WTC11 (cell line): ENCODE results near the gene CRAMP1. TPM values are rescaled to one million over a fixed set of nuclear protein-coding genes. Genes with fewer than 3 reads are reported as not detected.

Experiments
- ATAC-seq: fragments of 200-7000 bp; cut with Tn5 transposase; 2 replicates; pipeline ENCODE4 v1.10.0; 2021; ENCODE audit warnings: mild to moderate bottlenecking, moderate library complexity
- CTCF ChIA-PET: fragments of 300-600 bp; sonication (Branson Sonifier 250); formaldehyde crosslinking; loops from one replicate; lab custom pipeline; 2021; ENCODE audit warnings: antibody characterized with exemption; lab: Charles Lee
- POLR2A ChIA-PET: fragments of 350-600 bp; sonication (Branson Sonifier 250); formaldehyde crosslinking; loops from one replicate; lab custom pipeline; 2021; ENCODE audit warnings: antibody characterized with exemption; lab: Charles Lee
- DNase-seq: peaks from one replicate; pipeline ENCODE4 v3.0.0; 2021; ENCODE audit warnings: low spot score
- H3K27ac Mint-ChIP-seq: 2 replicates; pipeline ENCODE4 v1.8.0; 2021; ENCODE audit warnings: mixed read lengths
- H3K27me3 Mint-ChIP-seq: 2 replicates; pipeline ENCODE4 v1.8.0; 2021; ENCODE audit warnings: low read depth, mild to moderate bottlenecking, moderate library complexity, mixed read lengths
- H3K36me3 Mint-ChIP-seq: 2 replicates; pipeline ENCODE4 v1.8.0; 2021; ENCODE audit warnings: mixed read lengths
- H3K4me1 Mint-ChIP-seq: 2 replicates; pipeline ENCODE4 v1.8.0; 2022; ENCODE audit warnings: mixed read lengths
- H3K4me3 Mint-ChIP-seq: 2 replicates; pipeline ENCODE4 v1.8.0; 2021; ENCODE audit warnings: mild to moderate bottlenecking, moderate library complexity, mixed read lengths
- H3K9me3 Mint-ChIP-seq: 2 replicates; pipeline ENCODE4 v1.8.0; 2021; ENCODE audit warnings: mixed read lengths
- AFF4 ChIP-seq: sonication (generic); formaldehyde crosslinking; IDR thresholded peaks from 2 replicates; pipeline ENCODE4 v1.8.1; 2023; ENCODE audit warnings: mild to moderate bottlenecking, missing genetic modification reagents, borderline replicate concordance
- ATF1 ChIP-seq: sonication (generic); formaldehyde crosslinking; IDR thresholded peaks from 2 replicates; pipeline ENCODE4 v1.8.1; 2023; ENCODE audit warnings: mild to moderate bottlenecking, moderate library complexity, missing genetic modification reagents
- CREM ChIP-seq: sonication (generic); formaldehyde crosslinking; IDR thresholded peaks from 2 replicates; pipeline ENCODE4 v1.8.1; 2022; ENCODE audit warnings: mild to moderate bottlenecking, missing genetic modification reagents, moderate library complexity
- CTCF ChIP-seq: fragments of 200-600 bp; IDR thresholded peaks from 2 replicates; pipeline ENCODE4 v1.8.0; 2022; ENCODE audit warnings: antibody characterized with exemption
- E2F5 ChIP-seq: sonication (generic); formaldehyde crosslinking; IDR thresholded peaks from 2 replicates; pipeline ENCODE4 v1.8.1; 2022; ENCODE audit warnings: mild to moderate bottlenecking, moderate library complexity, missing genetic modification reagents
- FOXJ3 ChIP-seq: sonication (generic); formaldehyde crosslinking; IDR thresholded peaks from 2 replicates; pipeline ENCODE4 v1.9.0; 2021; ENCODE audit warnings: missing genetic modification reagents, mild to moderate bottlenecking, borderline replicate concordance
- FOXK1 ChIP-seq: sonication (generic); formaldehyde crosslinking; IDR thresholded peaks from 2 replicates; pipeline ENCODE4 v1.8.0; 2022; ENCODE audit warnings: mild to moderate bottlenecking, moderate library complexity, missing genetic modification reagents
- FOXP1 ChIP-seq: sonication (generic); formaldehyde crosslinking; IDR thresholded peaks from 2 replicates; pipeline ENCODE4 v1.8.0; 2022; ENCODE audit warnings: missing genetic modification reagents, mild to moderate bottlenecking, moderate library complexity, borderline replicate concordance
- FOXP4 ChIP-seq: sonication (generic); formaldehyde crosslinking; IDR thresholded peaks from 2 replicates; pipeline ENCODE4 v1.8.0; 2022; ENCODE audit warnings: mild to moderate bottlenecking, missing genetic modification reagents
- IRF1 ChIP-seq: sonication (generic); formaldehyde crosslinking; IDR thresholded peaks from 2 replicates; pipeline ENCODE4 v1.8.0; 2023; ENCODE audit warnings: missing genetic modification reagents
- JUN ChIP-seq: sonication (generic); formaldehyde crosslinking; IDR thresholded peaks from 2 replicates; pipeline ENCODE4 v1.8.0; 2023; ENCODE audit warnings: mild to moderate bottlenecking, missing genetic modification reagents
- MYBL2 ChIP-seq: sonication (generic); formaldehyde crosslinking; IDR thresholded peaks from 2 replicates; pipeline ENCODE4 v1.8.1; 2023; ENCODE audit warnings: mild to moderate bottlenecking, moderate library complexity, missing genetic modification reagents
- NFATC4 ChIP-seq: fragments of 250-450 bp; sonication (Bioruptor Pico); IDR thresholded peaks from 2 replicates; pipeline ENCODE4 v1.9.0; 2021; ENCODE audit warnings: mild to moderate bottlenecking
- NFYB ChIP-seq: sonication (generic); formaldehyde crosslinking; conservative IDR thresholded peaks from 2 replicates; pipeline ENCODE4 v1.8.0; 2022; ENCODE audit warnings: low read depth, missing genetic modification reagents
- OVOL2 ChIP-seq: fragments of 250-450 bp; sonication (Bioruptor Pico); IDR thresholded peaks from 2 replicates; pipeline ENCODE4 v1.9.0; 2021; ENCODE audit warnings: mild to moderate bottlenecking, borderline replicate concordance
- PREB ChIP-seq: sonication (generic); formaldehyde crosslinking; IDR thresholded peaks from 2 replicates; pipeline ENCODE4 v1.8.1; 2022; ENCODE audit warnings: mild to moderate bottlenecking, missing genetic modification reagents, moderate library complexity, borderline replicate concordance
- PRRX2 ChIP-seq: fragments of 250-450 bp; sonication (Bioruptor Pico); IDR thresholded peaks from 2 replicates; pipeline ENCODE4 v1.8.0; 2021; ENCODE audit warnings: mild to moderate bottlenecking
- SMAD3 ChIP-seq: sonication (generic); formaldehyde crosslinking; IDR thresholded peaks from 2 replicates; pipeline ENCODE4 v1.8.0; 2022; ENCODE audit warnings: missing genetic modification reagents, mild to moderate bottlenecking, borderline replicate concordance
- STAT6 ChIP-seq: sonication (generic); formaldehyde crosslinking; conservative IDR thresholded peaks from 2 replicates; pipeline ENCODE4 v1.8.1; 2023; ENCODE audit warnings: mild to moderate bottlenecking, low read depth, missing genetic modification reagents, moderate library complexity
- ZBTB43 ChIP-seq: sonication (generic); formaldehyde crosslinking; IDR thresholded peaks from 2 replicates; pipeline ENCODE4 v1.8.1; 2023; ENCODE audit warnings: mild to moderate bottlenecking, missing genetic modification reagents
- ZNF138 ChIP-seq: sonication (generic); formaldehyde crosslinking; conservative IDR thresholded peaks from 2 replicates; pipeline ENCODE4 v1.8.1; 2022; ENCODE audit warnings: mild to moderate bottlenecking, moderate library complexity, missing genetic modification reagents
- ZNF232 ChIP-seq: sonication (generic); formaldehyde crosslinking; IDR thresholded peaks from 2 replicates; pipeline ENCODE4 v1.8.0; 2022; ENCODE audit warnings: mild to moderate bottlenecking, missing genetic modification reagents
- ZNF416 ChIP-seq: fragments of 250-450 bp; sonication (Bioruptor Pico); IDR thresholded peaks from 2 replicates; pipeline ENCODE4 v1.9.0; 2021; ENCODE audit warnings: mild to moderate bottlenecking, inconsistent platforms
- total RNA-seq: library from RNA; stranded (reverse); gene quantifications from 3 replicates; pipeline ENCODE4 v1.2.3, GENCODE V29; 2021

The CRAMP1 gene
- total RNA-seq, 1 experiment from 2014 or later: 27.4 TPM

- TF ChIP-seq E2F5 (CRISPR knock-in tag): no peak
- no peak for TF ChIP-seq PREB (CRISPR knock-in tag)
- no peak for TF ChIP-seq AFF4
- TF ChIP-seq NFATC4: no peak
- no peak for TF ChIP-seq ZNF138 (CRISPR knock-in tag)
- no peak for TF ChIP-seq ATF1 (CRISPR knock-in tag)
- no peak for TF ChIP-seq ZNF232 (CRISPR knock-in tag)
- TF ChIP-seq PRRX2 (CRISPR knock-in tag): no peak
- no peak for TF ChIP-seq CREM
- no peak for TF ChIP-seq ZBTB43 (CRISPR knock-in tag)
- no peak for TF ChIP-seq OVOL2 (CRISPR knock-in tag)
- TF ChIP-seq IRF1 (CRISPR knock-in tag): no peak
- TF ChIP-seq, all 79 proteins: peak for 0
These were observed 27.2 kb upstream of the CRAMP1 start (continued) for GRCh38 chr16:1584926-1585484.

GRCh38 chr16:1590366-1590765 lies 21.8 kb upstream of the CRAMP1 start:
- Mint-ChIP-seq H3K27ac (no peak overlapping the region), H3K4me3 (no peak overlapping the region), H3K9me3 (no peaks in the 10 kb centered on the region), H3K4me1 (no peaks in the 10 kb centered on the region), H3K36me3 (peaks cover 7% of the 10 kb centered on the region; the same call in 1 of the 2 replicates), H3K27me3 (no peaks in the 10 kb centered on the region)
- CTCF ChIA-PET: no interaction called here
- no peak for ATAC-seq
- DNase-seq: no peak
- POLR2A ChIA-PET: no interaction called here
- TF ChIP-seq CTCF (no peak), STAT6 (CRISPR knock-in tag) (no peak), FOXJ3 (CRISPR knock-in tag) (no peak), FOXK1 (no peak), FOXP4 (CRISPR knock-in tag) (no peak), NFYB (no peak), FOXP1 (CRISPR knock-in tag) (no peak), ZNF416 (CRISPR knock-in tag) (no peak), SMAD3 (no peak), OVOL2 (CRISPR knock-in tag) (no peak), MYBL2 (CRISPR knock-in tag) (no peak), JUN (no peak)
